Fibroblast of pulmonary artery (primary cell): ENCODE data around the gene DNM1.

ENCODE experiments used
- DNase-seq: peaks from one replicate; pipeline ENCODE4 v3.0.0-alpha.2; 2010; ENCODE audit warnings: low read depth
- H3K4me3 ChIP-seq: replicated peaks from 2 replicates; pipeline ENCODE4 v1.5.1; 2011; ENCODE audit warnings: low read depth, mild to moderate bottlenecking, control low read depth, low read length, moderate library complexity
- TF ChIP-seq, protein P1 (sequence below): IDR thresholded peaks from 2 replicates; pipeline ENCODE4 v1.5.1; 2011; ENCODE audit warnings: mild to moderate bottlenecking, control low read depth, low read length, inconsistent platforms; ENCODE audit errors: missing control alignments

DNM1 gene

DNA sequence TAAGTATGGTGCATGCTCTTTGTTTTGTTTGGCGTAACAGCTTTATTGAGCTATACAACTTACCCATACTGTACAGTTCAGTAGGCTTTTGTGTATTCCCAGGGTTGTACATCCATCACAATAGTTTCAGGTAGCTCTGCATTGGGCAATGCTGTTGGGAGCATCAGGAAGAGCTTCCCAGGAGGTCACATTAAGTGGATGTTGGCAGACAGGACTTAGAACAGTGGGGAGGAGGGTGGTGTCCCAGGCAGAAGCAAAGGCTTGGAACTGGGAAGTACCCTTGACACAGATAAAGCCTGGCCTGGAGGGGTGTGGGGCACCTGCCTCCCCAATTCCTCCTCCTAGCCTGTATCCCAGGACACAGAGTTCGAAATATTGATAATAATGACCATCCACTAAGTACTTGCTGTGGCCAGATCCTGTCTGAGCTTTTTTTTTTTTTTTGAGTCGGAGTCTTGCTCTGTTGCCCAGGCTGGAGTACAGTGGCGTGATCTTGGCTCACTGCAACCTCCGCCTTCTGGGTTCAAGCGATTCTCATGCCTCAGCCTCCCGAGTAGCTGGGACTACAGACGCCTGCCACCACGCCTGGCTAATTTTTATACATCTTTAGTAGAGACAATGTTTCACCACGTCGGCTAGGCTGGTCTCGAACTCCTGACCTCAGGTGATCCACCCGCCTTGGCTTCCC, 41.8 kb upstream of the DNM1 start:
- DNase-seq, result no peak
- H3K4me3 ChIP-seq, result peak overlapping the region; percentile 85
- TF ChIP-seq, protein P1, sequence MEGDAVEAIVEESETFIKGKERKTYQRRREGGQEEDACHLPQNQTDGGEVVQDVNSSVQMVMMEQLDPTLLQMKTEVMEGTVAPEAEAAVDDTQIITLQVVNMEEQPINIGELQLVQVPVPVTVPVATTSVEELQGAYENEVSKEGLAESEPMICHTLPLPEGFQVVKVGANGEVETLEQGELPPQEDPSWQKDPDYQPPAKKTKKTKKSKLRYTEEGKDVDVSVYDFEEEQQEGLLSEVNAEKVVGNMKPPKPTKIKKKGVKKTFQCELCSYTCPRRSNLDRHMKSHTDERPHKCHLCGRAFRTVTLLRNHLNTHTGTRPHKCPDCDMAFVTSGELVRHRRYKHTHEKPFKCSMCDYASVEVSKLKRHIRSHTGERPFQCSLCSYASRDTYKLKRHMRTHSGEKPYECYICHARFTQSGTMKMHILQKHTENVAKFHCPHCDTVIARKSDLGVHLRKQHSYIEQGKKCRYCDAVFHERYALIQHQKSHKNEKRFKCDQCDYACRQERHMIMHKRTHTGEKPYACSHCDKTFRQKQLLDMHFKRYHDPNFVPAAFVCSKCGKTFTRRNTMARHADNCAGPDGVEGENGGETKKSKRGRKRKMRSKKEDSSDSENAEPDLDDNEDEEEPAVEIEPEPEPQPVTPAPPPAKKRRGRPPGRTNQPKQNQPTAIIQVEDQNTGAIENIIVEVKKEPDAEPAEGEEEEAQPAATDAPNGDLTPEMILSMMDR, result no peak

DNA sequence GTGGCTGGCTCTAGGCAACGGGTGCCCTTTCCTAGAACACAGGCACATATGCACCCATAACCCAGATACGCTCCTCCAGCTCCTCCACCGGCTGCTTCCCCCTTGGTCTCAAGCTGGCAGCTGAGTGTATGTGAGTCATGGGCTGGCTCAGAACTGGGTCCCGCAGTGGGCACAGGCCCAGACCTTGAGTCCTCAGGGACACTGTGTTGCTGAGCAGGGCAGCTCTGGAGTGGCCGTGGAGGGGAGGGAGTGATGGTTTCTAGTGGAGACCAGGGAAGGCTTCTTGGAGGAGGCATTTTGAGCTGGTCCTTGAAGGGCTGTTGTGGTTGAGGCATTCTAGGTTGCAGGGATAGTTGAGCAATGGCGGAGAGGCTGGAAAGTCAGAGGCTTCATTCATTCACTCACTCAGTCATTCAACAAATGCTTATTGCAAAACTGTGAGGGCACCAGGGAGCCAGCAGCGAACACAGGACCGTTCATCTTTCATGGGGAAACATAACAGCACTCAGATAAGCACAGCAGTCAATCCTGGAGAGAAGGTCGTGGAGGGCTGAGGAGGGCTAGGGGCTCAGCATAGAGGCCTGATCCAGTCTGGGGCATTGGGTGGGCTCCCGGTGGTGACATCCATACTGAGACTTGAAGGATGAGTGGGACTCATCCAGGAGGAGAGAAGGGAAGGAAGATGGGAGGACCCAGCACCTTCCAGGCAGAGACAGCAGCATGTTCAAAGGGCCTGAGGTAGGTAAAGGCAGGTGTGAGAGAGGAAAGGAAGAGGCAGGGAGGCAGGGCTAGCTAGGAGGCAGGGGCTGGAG, 40.8 kb upstream of the DNM1 start:
- TF ChIP-seq, protein P1, result no peak
- DNase-seq, result peak; percentile 34
- H3K4me3 ChIP-seq, result no peak overlapping the region

DNA sequence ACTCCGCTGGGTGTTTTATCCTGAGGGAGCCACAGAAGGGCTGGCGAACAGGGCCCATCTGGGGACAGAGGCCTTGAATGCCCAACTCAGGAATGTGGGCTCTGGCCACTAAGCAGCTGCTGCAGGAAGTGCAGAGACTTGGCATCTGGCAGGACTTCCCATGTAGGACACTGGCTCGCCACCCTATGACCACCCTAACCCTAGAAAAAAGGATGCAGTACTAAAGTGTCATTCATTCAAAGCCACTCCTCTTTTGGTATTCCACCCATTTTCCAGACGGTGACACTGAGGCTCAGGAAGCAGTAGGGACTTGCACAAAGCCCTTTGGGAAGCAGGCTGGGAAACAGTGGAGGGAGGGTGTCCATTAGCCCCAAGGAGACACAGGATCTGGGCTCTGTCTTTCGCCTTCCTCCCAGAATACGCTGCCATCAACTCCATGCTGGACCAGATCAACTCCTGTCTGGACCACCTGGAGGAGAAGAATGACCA, 40.1 kb upstream of the DNM1 start:
- TF ChIP-seq, protein P1, result no peak
- H3K4me3 ChIP-seq, result no peak overlapping the region
- DNase-seq, result no peak

DNA sequence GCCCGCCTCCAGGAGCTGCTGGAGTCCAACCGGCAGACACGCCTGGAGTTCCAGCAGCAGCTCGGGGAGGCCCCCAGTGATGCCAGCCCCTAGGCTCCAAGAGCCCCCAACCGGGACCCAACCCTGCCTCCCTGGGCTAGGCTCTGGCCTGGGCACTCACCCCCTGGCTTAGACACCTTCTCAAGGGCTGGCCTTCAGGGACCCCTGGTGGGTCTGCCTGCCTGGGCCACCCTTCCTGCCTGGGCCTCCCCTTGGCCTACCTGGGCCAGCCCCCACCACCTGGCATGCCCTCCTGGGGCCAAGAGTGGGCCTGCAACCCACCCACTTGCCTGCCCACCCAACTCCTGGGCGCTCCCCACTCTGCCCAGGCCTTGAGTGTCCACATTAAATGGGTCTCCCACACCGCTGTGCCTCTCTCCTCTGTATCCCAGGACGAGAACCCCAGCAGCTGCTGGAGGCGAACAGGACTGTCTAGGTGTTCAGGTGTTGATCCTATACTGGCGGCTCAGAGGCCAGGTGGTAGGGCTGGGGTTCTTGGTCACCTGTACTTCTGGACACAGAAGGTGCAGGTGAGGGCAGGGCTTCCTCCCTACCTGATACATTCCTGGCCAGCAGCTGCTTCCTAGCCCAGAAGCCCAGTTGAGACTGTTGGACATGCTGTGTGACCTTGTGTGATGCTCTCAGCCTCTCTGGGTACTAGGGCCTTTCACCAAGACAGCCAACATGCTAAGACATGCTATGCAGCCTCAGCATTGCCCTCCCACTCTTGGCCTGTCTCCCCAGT, 39.5 kb upstream of the DNM1 start:
- H3K4me3 ChIP-seq, result no peak overlapping the region
- TF ChIP-seq, protein P1, result no peak
- DNase-seq, result no peak

DNA sequence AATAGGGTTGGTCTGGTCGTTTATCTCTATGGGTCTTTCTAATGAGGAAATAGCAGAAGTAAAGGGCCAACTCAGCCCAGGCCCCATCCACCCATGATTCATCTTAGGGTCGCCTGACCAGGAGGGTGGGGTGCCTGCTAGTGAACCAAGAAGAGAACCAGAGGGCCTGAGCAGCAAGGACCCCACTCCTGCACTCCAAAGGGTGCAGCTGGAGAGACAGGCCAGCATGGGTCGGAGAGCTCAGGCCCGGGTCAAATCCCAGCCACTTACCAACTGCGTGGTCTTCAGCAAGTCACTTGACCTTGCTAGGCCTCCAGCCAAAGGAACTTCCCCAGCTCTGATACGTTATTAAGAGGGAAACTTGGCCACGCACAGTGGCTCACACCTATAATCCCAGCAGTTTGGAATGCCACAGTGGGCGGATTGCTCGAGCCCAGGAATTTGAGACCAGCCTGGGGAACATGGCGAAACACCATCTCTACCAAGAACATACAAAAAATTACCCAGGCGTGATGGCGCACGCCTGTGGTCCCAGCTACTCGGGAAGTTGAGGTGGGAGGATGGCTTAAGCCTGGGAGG, 38.8 kb upstream of the DNM1 start:
- DNase-seq, result no peak
- H3K4me3 ChIP-seq, result no peak overlapping the region
- TF ChIP-seq, protein P1, result no peak

DNA sequence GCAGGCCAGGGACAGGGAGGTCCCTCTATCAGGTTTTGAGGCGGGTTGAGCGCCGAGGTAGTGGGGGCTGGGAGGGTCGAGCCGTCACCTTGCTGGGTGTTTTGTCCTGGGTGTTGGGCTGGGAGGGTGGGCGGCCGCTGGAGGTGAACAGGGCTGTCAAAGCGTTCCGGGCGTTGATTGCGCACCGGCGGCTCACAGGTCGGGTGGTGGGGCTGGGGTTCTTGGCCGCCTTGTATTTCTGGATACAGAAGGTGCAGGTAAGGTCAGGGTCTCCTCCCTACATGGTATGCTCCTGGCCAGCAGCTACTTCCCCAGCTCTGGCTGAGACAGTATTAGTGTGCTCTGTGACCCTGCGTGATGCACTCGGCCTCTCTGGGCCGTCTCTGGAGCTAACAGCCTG, 37.0 kb upstream of the DNM1 start:
- TF ChIP-seq, protein P1, result no peak
- H3K4me3 ChIP-seq, result no peak overlapping the region
- no peak for DNase-seq
